GM23338 (cell line): ENCODE measurements around the gene MAPKBP1. TPM values are rescaled to one million over a fixed set of nuclear protein-coding genes. Genes with fewer than 3 reads are reported as not detected.

ENCODE experiments used
- ATAC-seq: fragments of 200-7000 bp; cut with Tn5 transposase; 3 replicates; pipeline ENCODE4 v1.9.1; 2020
- DNase-seq: peaks from one replicate; pipeline ENCODE4 v3.0.0-alpha.2; 2015; ENCODE audit warnings: low spot score
- H2AFZ ChIP-seq: fragments of 200-600 bp; sonication (generic); 2 replicates; pipeline ENCODE4 v1.8.0; 2016; ENCODE audit warnings: antibody characterized with exemption, mild to moderate bottlenecking, moderate library complexity
- H3F3A ChIP-seq: fragments of 200-600 bp; sonication (generic); replicated peaks from 2 replicates; pipeline ENCODE4 v1.8.0; 2017; ENCODE audit warnings: antibody characterized with exemption, mixed run types, low read depth
- H3K27ac ChIP-seq: fragments of 200-600 bp; sonication (generic); 2 replicates; pipeline ENCODE4 v1.6.1; 2016; ENCODE audit warnings: low read depth
- H3K27me3 ChIP-seq: fragments of 200-600 bp; sonication (generic); 2 replicates; pipeline ENCODE4 v1.8.0; 2016; ENCODE audit warnings: mild to moderate bottlenecking, mixed run types, moderate library complexity; ENCODE audit not compliant: insufficient read depth
- H3K36me3 ChIP-seq: fragments of 200-600 bp; sonication (generic); 2 replicates; pipeline ENCODE4 v1.8.0; 2016; ENCODE audit warnings: mild to moderate bottlenecking; ENCODE audit not compliant: insufficient read depth
- H3K4me1 ChIP-seq: fragments of 200-600 bp; sonication (generic); 2 replicates; pipeline ENCODE4 v1.8.0; 2016; ENCODE audit warnings: mild to moderate bottlenecking, moderate library complexity; ENCODE audit not compliant: insufficient read depth
- H3K4me2 ChIP-seq: fragments of 200-600 bp; sonication (generic); 2 replicates; pipeline ENCODE4 v1.7.1; 2017; ENCODE audit warnings: mixed run types
- H3K4me3 ChIP-seq: fragments of 200-600 bp; sonication (generic); 2 replicates; pipeline ENCODE4 v1.6.1; 2016; ENCODE audit warnings: mixed run types
- H3K79me2 ChIP-seq: fragments of 200-600 bp; sonication (generic); replicated peaks from 2 replicates; pipeline ENCODE4 v1.8.0; 2017; ENCODE audit warnings: mild to moderate bottlenecking; ENCODE audit not compliant: insufficient read depth
- H3K9me2 ChIP-seq: fragments of 200-600 bp; sonication (generic); 2 replicates; pipeline ENCODE4 v1.8.0; 2017; ENCODE audit not compliant: insufficient read depth
- H4K20me1 ChIP-seq: fragments of 200-600 bp; sonication (generic); replicated peaks from 2 replicates; pipeline ENCODE4 v1.8.0; 2017; ENCODE audit warnings: mild to moderate bottlenecking; ENCODE audit not compliant: insufficient read depth
- H3K27ac Mint-ChIP-seq: 2 replicates; pipeline ENCODE4 v1.8.0; 2020; ENCODE audit warnings: inconsistent platforms, mild to moderate bottlenecking, moderate library complexity, mixed read lengths
- H3K27me3 Mint-ChIP-seq: 3 replicates; pipeline ENCODE4 v1.8.0; 2022; ENCODE audit warnings: low read depth, mild to moderate bottlenecking, moderate library complexity, mixed read lengths, inconsistent platforms; ENCODE audit not compliant: insufficient read depth, poor library complexity
- H3K36me3 Mint-ChIP-seq: 3 replicates; pipeline ENCODE4 v1.8.0; 2021; ENCODE audit warnings: low read depth, mild to moderate bottlenecking, inconsistent platforms, moderate library complexity, mixed read lengths
- H3K4me1 Mint-ChIP-seq: 3 replicates; pipeline ENCODE4 v1.8.0; 2020; ENCODE audit warnings: mild to moderate bottlenecking, inconsistent platforms, mixed read lengths
- H3K4me3 Mint-ChIP-seq: 3 replicates; pipeline ENCODE4 v1.8.0; 2021; ENCODE audit warnings: moderate library complexity, mild to moderate bottlenecking, inconsistent platforms, mixed read lengths
- H3K9me3 Mint-ChIP-seq: 3 replicates; pipeline ENCODE4 v1.8.0; 2020; ENCODE audit warnings: moderate library complexity, mild to moderate bottlenecking, inconsistent platforms, mixed read lengths
- CREB1 ChIP-seq: fragments of 250-450 bp; sonication (Bioruptor Pico); IDR thresholded peaks from 2 replicates; pipeline ENCODE4 v1.5.0; 2020; ENCODE audit warnings: low read depth, mild to moderate bottlenecking, moderate library complexity
- CTCF ChIP-seq, 2 experiments: fragments of 200-600 bp in 1 of 2; sonication (generic) in 1 of 2; conservative IDR thresholded peaks; 2 replicates each; pipeline versions ENCODE4 v1.5.1 to v1.6.1; 2016 to 2017; ENCODE audit warnings: antibody characterized with exemption in 2 of 2, low read depth in 2 of 2, mild to moderate bottlenecking in 2 of 2, moderate library complexity in 1 of 2
- EZH2 ChIP-seq: fragments of 200-600 bp; sonication (generic); IDR thresholded peaks from one replicate; pipeline ENCODE4 v1.8.0; 2017; ENCODE audit warnings: antibody characterized with exemption, mild to moderate bottlenecking, low read depth; ENCODE audit not compliant: unreplicated experiment
- JUNB ChIP-seq: IDR thresholded peaks from one replicate; pipeline ENCODE4 v1.6.1; 2016; ENCODE audit warnings: antibody characterized with exemption; ENCODE audit not compliant: unreplicated experiment
- POLR2AphosphoS5 ChIP-seq: IDR thresholded peaks from 2 replicates; pipeline ENCODE4 v1.6.1; 2016; ENCODE audit warnings: antibody characterized with exemption, low read depth
- STAT1 ChIP-seq: IDR thresholded peaks from one replicate; pipeline ENCODE4 v1.6.1; 2016; ENCODE audit warnings: antibody characterized with exemption; ENCODE audit not compliant: unreplicated experiment
- ZNF331 ChIP-seq: fragments of 250-450 bp; sonication (Bioruptor Pico); IDR thresholded peaks from 2 replicates; pipeline ENCODE4 v1.5.0; 2020; ENCODE audit warnings: low read depth, mild to moderate bottlenecking, moderate library complexity
- polyA plus RNA-seq: library from polyadenylated mRNA; unstranded; fragments of >200 nt; fragmentation: Nextera tagmentation; extraction: Ambion mirVana; gene quantifications from 2 replicates; pipeline ENCODE4 v1.2.1, GENCODE V29; 2016
- total RNA-seq: library from RNA; depleted of rRNA; stranded (reverse); fragments of >200 nt; shearing (Covaris generic); gene quantifications from 2 replicates; pipeline ENCODE4 v1.2.3, GENCODE V29; 2014
- TF ChIP-seq, protein P1 (sequence below): IDR thresholded peaks from 2 replicates; pipeline ENCODE4 v1.6.1; 2016; ENCODE audit warnings: antibody characterized with exemption
- TF ChIP-seq, protein P2 (sequence below): IDR thresholded peaks from one replicate; pipeline ENCODE4 v1.6.1; 2018; ENCODE audit warnings: antibody characterized with exemption; ENCODE audit not compliant: unreplicated experiment

Gene MAPKBP1
- total and polyA plus RNA-seq, 2 experiments from 2014 or later, result 1.9 to 8.9 TPM

GRCh38 chr15:41853831-41854230 is 79.5 kb downstream of the MAPKBP1 start:
- no peak overlapping the region for H3K27ac ChIP-seq
- TF ChIP-seq, protein P1, sequence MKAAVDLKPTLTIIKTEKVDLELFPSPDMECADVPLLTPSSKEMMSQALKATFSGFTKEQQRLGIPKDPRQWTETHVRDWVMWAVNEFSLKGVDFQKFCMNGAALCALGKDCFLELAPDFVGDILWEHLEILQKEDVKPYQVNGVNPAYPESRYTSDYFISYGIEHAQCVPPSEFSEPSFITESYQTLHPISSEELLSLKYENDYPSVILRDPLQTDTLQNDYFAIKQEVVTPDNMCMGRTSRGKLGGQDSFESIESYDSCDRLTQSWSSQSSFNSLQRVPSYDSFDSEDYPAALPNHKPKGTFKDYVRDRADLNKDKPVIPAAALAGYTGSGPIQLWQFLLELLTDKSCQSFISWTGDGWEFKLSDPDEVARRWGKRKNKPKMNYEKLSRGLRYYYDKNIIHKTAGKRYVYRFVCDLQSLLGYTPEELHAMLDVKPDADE, result no peak
- no peak overlapping the region for H3K4me2 ChIP-seq
- no peaks in the 10 kb centered on the region for H3K36me3 ChIP-seq
- no peaks in the 10 kb centered on the region for H3K4me1 ChIP-seq
- H3K27ac Mint-ChIP-seq, result no peak overlapping the region
- no peaks in the 10 kb centered on the region for H3K9me2 ChIP-seq
- peaks cover 6% of the 10 kb centered on the region for H3K4me1 Mint-ChIP-seq
- no peak for ATAC-seq
- no peaks in the 10 kb centered on the region for H3K79me2 ChIP-seq
- H3K27me3 Mint-ChIP-seq, result peaks cover 12% of the 10 kb centered on the region
- no peaks in the 10 kb centered on the region for H4K20me1 ChIP-seq
- no peaks in the 10 kb centered on the region; the same call in 2 of the 3 replicates for H3K9me3 Mint-ChIP-seq
- DNase-seq, result no peak
- no peak overlapping the region for H3K4me3 ChIP-seq
- H3K4me3 Mint-ChIP-seq, result no peak overlapping the region
- no peaks in the 10 kb centered on the region for H3F3A ChIP-seq
- no peaks in the 10 kb centered on the region; the same call in 2 of the 3 replicates for H3K36me3 Mint-ChIP-seq
- H3K27me3 ChIP-seq, result no peaks in the 10 kb centered on the region
- H2AFZ ChIP-seq, result no peak overlapping the region

GRCh38 chr15:41854443-41854842 is 80.2 kb downstream of the MAPKBP1 start:
- Histone ChIP-seq H3K79me2 (no peaks in the 10 kb centered on the region), H3K27ac (no peak overlapping the region), H3F3A (no peaks in the 10 kb centered on the region), H3K9me2 (no peaks in the 10 kb centered on the region), H3K27me3 (no peaks in the 10 kb centered on the region), H3K4me2 (no peak overlapping the region), H3K36me3 (no peaks in the 10 kb centered on the region), H2AFZ (no peak overlapping the region), H3K4me1 (no peaks in the 10 kb centered on the region), H4K20me1 (no peaks in the 10 kb centered on the region), H3K4me3 (no peak overlapping the region)
- DNase-seq, result no peak
- no peak for ATAC-seq
- Mint-ChIP-seq H3K27me3 (peaks cover 9% of the 10 kb centered on the region), H3K4me3 (no peak overlapping the region), H3K9me3 (no peaks in the 10 kb centered on the region), H3K36me3 (no peaks in the 10 kb centered on the region), H3K4me1 (peaks cover 6% of the 10 kb centered on the region), H3K27ac (no peak overlapping the region)
- TF ChIP-seq EZH2 (no peak), CTCF (conservative IDR thresholded peaks at IDR 0.05; ENCODE audit: low read depth in 2 of 2) (no peak), JUNB (no peak), ZNF331 (CRISPR knock-in tag) (no peak), CREB1 (CRISPR knock-in tag) (no peak), STAT1 (no peak), POLR2AphosphoS5 (no peak)
- TF ChIP-seq, protein P2, sequence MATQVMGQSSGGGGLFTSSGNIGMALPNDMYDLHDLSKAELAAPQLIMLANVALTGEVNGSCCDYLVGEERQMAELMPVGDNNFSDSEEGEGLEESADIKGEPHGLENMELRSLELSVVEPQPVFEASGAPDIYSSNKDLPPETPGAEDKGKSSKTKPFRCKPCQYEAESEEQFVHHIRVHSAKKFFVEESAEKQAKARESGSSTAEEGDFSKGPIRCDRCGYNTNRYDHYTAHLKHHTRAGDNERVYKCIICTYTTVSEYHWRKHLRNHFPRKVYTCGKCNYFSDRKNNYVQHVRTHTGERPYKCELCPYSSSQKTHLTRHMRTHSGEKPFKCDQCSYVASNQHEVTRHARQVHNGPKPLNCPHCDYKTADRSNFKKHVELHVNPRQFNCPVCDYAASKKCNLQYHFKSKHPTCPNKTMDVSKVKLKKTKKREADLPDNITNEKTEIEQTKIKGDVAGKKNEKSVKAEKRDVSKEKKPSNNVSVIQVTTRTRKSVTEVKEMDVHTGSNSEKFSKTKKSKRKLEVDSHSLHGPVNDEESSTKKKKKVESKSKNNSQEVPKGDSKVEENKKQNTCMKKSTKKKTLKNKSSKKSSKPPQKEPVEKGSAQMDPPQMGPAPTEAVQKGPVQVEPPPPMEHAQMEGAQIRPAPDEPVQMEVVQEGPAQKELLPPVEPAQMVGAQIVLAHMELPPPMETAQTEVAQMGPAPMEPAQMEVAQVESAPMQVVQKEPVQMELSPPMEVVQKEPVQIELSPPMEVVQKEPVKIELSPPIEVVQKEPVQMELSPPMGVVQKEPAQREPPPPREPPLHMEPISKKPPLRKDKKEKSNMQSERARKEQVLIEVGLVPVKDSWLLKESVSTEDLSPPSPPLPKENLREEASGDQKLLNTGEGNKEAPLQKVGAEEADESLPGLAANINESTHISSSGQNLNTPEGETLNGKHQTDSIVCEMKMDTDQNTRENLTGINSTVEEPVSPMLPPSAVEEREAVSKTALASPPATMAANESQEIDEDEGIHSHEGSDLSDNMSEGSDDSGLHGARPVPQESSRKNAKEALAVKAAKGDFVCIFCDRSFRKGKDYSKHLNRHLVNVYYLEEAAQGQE, result no peak
- TF ChIP-seq, protein P1, result no peak
